ENCODE results near the gene NBEAL2. TPM values are rescaled to one million over a fixed set of nuclear protein-coding genes. Genes with fewer than 3 reads are reported as not detected.

Gene NBEAL2
- total RNA-seq, 4 donors from 2014 or later, result 4.1 to 8.7 (median 7.5) TPM

- H3K36me3 ChIP-seq, result peaks cover 0 to 11% of the 10 kb centered on the region in 2 donors
- H3K27ac ChIP-seq, result no peak overlapping the region
- peaks cover 0 to 7% of the 10 kb centered on the region in 2 donors for H3K4me1 ChIP-seq
- ATAC-seq, result no peak
- no peaks in the 10 kb centered on the region for H3K27me3 ChIP-seq
- intact Hi-C loops (cut with DNase I; ENCODE audit: low total_unique reads) (no loop called here), in situ Hi-C loops (cut with MboI; ENCODE audit: low sequenced_read_pairs in 4 of 4) (no loop called here)
- TF ChIP-seq CTCF (IDR thresholded peaks at IDR 0.05 in 4 of 5, conservative IDR thresholded peaks at IDR 0.05 in 1 of 5), result no peak
- TF ChIP-seq POLR2A (IDR thresholded peaks at IDR 0.05), result no peak
- no peak overlapping the region for H3K4me3 ChIP-seq
- H3K9me3 ChIP-seq, result no peaks in the 10 kb centered on the region
- DNase-seq, result no peak
Observed at GRCh38 chr3:47056705-47057104, 77.2 kb downstream of the NBEAL2 start.

- ATAC-seq (no peak), DNase-seq (no peak)
- Histone ChIP-seq H3K4me3 (no peak overlapping the region), H3K9me3 (no peaks in the 10 kb centered on the region), H3K36me3 (peaks cover 0 to 11% of the 10 kb centered on the region in 2 donors), H3K4me1 (peaks cover 0 to 7% of the 10 kb centered on the region in 2 donors), H3K27me3 (no peaks in the 10 kb centered on the region), H3K27ac (no peak overlapping the region)
- in situ Hi-C loops (cut with MboI; ENCODE audit: low sequenced_read_pairs in 4 of 4) (no loop called here), intact Hi-C loops (cut with DNase I; ENCODE audit: low total_unique reads) (no loop called here)
- TF ChIP-seq POLR2A (IDR thresholded peaks at IDR 0.05) (no peak), CTCF (IDR thresholded peaks at IDR 0.05 in 4 of 5, conservative IDR thresholded peaks at IDR 0.05 in 1 of 5) (no peak)
Observed at GRCh38 chr3:47057212-47057671, 77.8 kb downstream of the NBEAL2 start.

Other genes with a start within 250 kb of the NBEAL2 start
- 100 to 1,000 TPM in 2 of 4 donors, 10 to 100 TPM in 2; 42.5 to 544 (median 281) TPM for gene MYL3, start 116.2 kb upstream of the NBEAL2 start, total RNA-seq
- gene PTH1R, start 101.9 kb upstream of the NBEAL2 start, total RNA-seq, result 1 to 10 TPM; 2.3 to 7.9 (median 7.3) TPM
- gene CCDC12, start 2.9 kb upstream of the NBEAL2 start, total RNA-seq, result 10 to 100 TPM; 24.6 to 32.0 (median 29.0) TPM
- 10 to 100 TPM; 35.7 to 48.5 (median 40.4) TPM for gene SETD2, start 184.4 kb downstream of the NBEAL2 start, total RNA-seq

Data from gastrocnemius medialis (tissue), 4 donors.